Measurements from ENCODE around the gene DOCK7. TPM values are rescaled to one million over a fixed set of nuclear protein-coding genes. Genes with fewer than 3 reads are reported as not detected.

DOCK7 gene
- total RNA-seq, 1 donor from 2014 or later: 40.6 TPM

GRCh38 chr1:62654744-62655143, 33.4 kb downstream of the DOCK7 start:
- no peak for TF ChIP-seq CTCF (IDR thresholded peaks at IDR 0.05; ENCODE audit: insufficient read depth, low read length, poor library complexity, severe bottlenecking)
- H3K27me3 ChIP-seq (ENCODE audit: control insufficient read depth, insufficient read depth, low read length): no peaks in the 10 kb centered on the region
- no peak overlapping the region for H3K4me3 ChIP-seq (ENCODE audit: low read depth, low read length)
- no peaks in the 10 kb centered on the region for H3K36me3 ChIP-seq (ENCODE audit: control insufficient read depth, insufficient read depth, low read length)
- DNase-seq (ENCODE audit: low read depth): no peak

GRCh38 chr1:62652387-62652786, 35.8 kb downstream of the DOCK7 start:
- no peaks in the 10 kb centered on the region for H3K36me3 ChIP-seq (ENCODE audit: control insufficient read depth, insufficient read depth, low read length)
- DNase-seq (ENCODE audit: low read depth): no peak
- no peak for TF ChIP-seq CTCF (IDR thresholded peaks at IDR 0.05; ENCODE audit: insufficient read depth, low read length, poor library complexity, severe bottlenecking)
- H3K4me3 ChIP-seq (ENCODE audit: low read depth, low read length): no peak overlapping the region
- no peaks in the 10 kb centered on the region for H3K27me3 ChIP-seq (ENCODE audit: control insufficient read depth, insufficient read depth, low read length)

- H3K4me3 ChIP-seq (ENCODE audit: low read depth, low read length): no peak overlapping the region
- H3K27me3 ChIP-seq (ENCODE audit: control insufficient read depth, insufficient read depth, low read length): no peaks in the 10 kb centered on the region
- H3K36me3 ChIP-seq (ENCODE audit: control insufficient read depth, insufficient read depth, low read length): peaks cover 3% of the 10 kb centered on the region
- TF ChIP-seq CTCF (IDR thresholded peaks at IDR 0.05; ENCODE audit: insufficient read depth, low read length, poor library complexity, severe bottlenecking): no peak
- DNase-seq (ENCODE audit: low read depth): no peak
Measured at GRCh38 chr1:62643283-62643682, 44.9 kb downstream of the DOCK7 start.

GRCh38 chr1:62637392-62638105, 50.6 kb downstream of the DOCK7 start:
- TF ChIP-seq CTCF (IDR thresholded peaks at IDR 0.05; ENCODE audit: insufficient read depth, low read length, poor library complexity, severe bottlenecking): no peak

GRCh38 chr1:62628506-62628905, 59.7 kb downstream of the DOCK7 start:
- H3K4me3 ChIP-seq (ENCODE audit: low read depth, low read length): no peak overlapping the region
- no peak for TF ChIP-seq CTCF (IDR thresholded peaks at IDR 0.05; ENCODE audit: insufficient read depth, low read length, poor library complexity, severe bottlenecking)
- DNase-seq (ENCODE audit: low read depth): no peak
- H3K36me3 ChIP-seq (ENCODE audit: control insufficient read depth, insufficient read depth, low read length): peaks cover 1% of the 10 kb centered on the region
- no peaks in the 10 kb centered on the region for H3K27me3 ChIP-seq (ENCODE audit: control insufficient read depth, insufficient read depth, low read length)

More at GRCh38 chr1:62637392-62638105, 50.6 kb downstream of the DOCK7 start:
- Histone ChIP-seq H3K27me3 (ENCODE audit: control insufficient read depth, insufficient read depth, low read length) (no peaks in the 10 kb centered on the region), H3K36me3 (ENCODE audit: control insufficient read depth, insufficient read depth, low read length) (peaks cover 1% of the 10 kb centered on the region), H3K4me3 (ENCODE audit: low read depth, low read length) (no peak overlapping the region)
- DNase-seq (ENCODE audit: low read depth): no peak

GRCh38 chr1:62625415-62625814, 62.8 kb downstream of the DOCK7 start:
- DNase-seq (ENCODE audit: low read depth): no peak

More at GRCh38 chr1:62625415-62625814, 62.8 kb downstream of the DOCK7 start:
- peaks cover under 1% of the 10 kb centered on the region for H3K36me3 ChIP-seq (ENCODE audit: control insufficient read depth, insufficient read depth, low read length)
- no peak overlapping the region for H3K4me3 ChIP-seq (ENCODE audit: low read depth, low read length)
- no peak for TF ChIP-seq CTCF (IDR thresholded peaks at IDR 0.05; ENCODE audit: insufficient read depth, low read length, poor library complexity, severe bottlenecking)
- H3K27me3 ChIP-seq (ENCODE audit: control insufficient read depth, insufficient read depth, low read length): no peaks in the 10 kb centered on the region

All from kidney epithelial cell (primary cell).